Suprapubic skin (tissue), 4 donors: Measurements from ENCODE around the gene DSCAM. TPM values are rescaled to one million over a fixed set of nuclear protein-coding genes. Genes with fewer than 3 reads are reported as not detected.

Source experiments
- DNase-seq, 2 donors: peaks; one replicate each; pipeline ENCODE4 v3.0.0-alpha.2; 2019; ENCODE audit warnings: low spot score in 2 of 2
- H3K27ac ChIP-seq: fragments of 200-600 bp; sonication (generic); one replicate; pipeline ENCODE4 v1.5.1; 2019
- H3K27me3 ChIP-seq: fragments of 200-600 bp; sonication (generic); one replicate; pipeline ENCODE4 v1.5.1; 2019
- H3K36me3 ChIP-seq: fragments of 200-600 bp; sonication (generic); one replicate; pipeline ENCODE4 v1.5.1; 2019
- H3K4me1 ChIP-seq: fragments of 200-600 bp; sonication (generic); one replicate; pipeline ENCODE4 v1.5.1; 2019
- H3K4me3 ChIP-seq: fragments of 200-600 bp; sonication (generic); one replicate; pipeline ENCODE4 v1.5.1; 2019; ENCODE audit warnings: mild to moderate bottlenecking
- H3K9me3 ChIP-seq: fragments of 200-600 bp; sonication (generic); one replicate; pipeline ENCODE4 v1.5.1; 2019
- EP300 ChIP-seq: sonication (generic); formaldehyde crosslinking; IDR thresholded peaks from one replicate; pipeline ENCODE4 v1.6.1; 2017; ENCODE audit warnings: antibody characterized with exemption
- POLR2A ChIP-seq, 2 donors: fragments of 450-650 bp; IDR thresholded peaks; one replicate each; pipeline ENCODE4 v1.6.1; 2017; ENCODE audit warnings: antibody characterized with exemption in 2 of 2, mild to moderate bottlenecking in 2 of 2, moderate library complexity in 2 of 2
- POLR2AphosphoS5 ChIP-seq, 3 donors: sonication (generic); formaldehyde crosslinking; IDR thresholded peaks; one replicate each; pipeline ENCODE4 v1.6.1; 2017; ENCODE audit warnings: antibody characterized with exemption in 3 of 3
- WGBS: methylation state at CpG from one replicate; pipeline ENCODE4 v1.1.5; 2018; 5-methylcytosine and 5-hydroxymethylcytosine counted together
- total RNA-seq, 4 donors: library from RNA; depleted of rRNA; stranded (reverse); fragments of >200 nt; gene quantifications; one replicate each; pipeline ENCODE4 v1.1.0, GENCODE V29; 2016
- TF ChIP-seq, protein P1 (sequence below), 2 donors: fragments of 200-600 bp in 1 of 2; fragments of 450-650 bp in 1 of 2; sonication (generic) in 1 of 2; IDR thresholded peaks; one replicate each; pipeline ENCODE4 v1.5.1; 2016 to 2019; ENCODE audit warnings: antibody characterized with exemption in 2 of 2, mild to moderate bottlenecking in 1 of 2, moderate library complexity in 1 of 2

Gene DSCAM
- total RNA-seq, 4 donors from 2014 or later = 0.08 TPM; not detected in 3

DNA sequence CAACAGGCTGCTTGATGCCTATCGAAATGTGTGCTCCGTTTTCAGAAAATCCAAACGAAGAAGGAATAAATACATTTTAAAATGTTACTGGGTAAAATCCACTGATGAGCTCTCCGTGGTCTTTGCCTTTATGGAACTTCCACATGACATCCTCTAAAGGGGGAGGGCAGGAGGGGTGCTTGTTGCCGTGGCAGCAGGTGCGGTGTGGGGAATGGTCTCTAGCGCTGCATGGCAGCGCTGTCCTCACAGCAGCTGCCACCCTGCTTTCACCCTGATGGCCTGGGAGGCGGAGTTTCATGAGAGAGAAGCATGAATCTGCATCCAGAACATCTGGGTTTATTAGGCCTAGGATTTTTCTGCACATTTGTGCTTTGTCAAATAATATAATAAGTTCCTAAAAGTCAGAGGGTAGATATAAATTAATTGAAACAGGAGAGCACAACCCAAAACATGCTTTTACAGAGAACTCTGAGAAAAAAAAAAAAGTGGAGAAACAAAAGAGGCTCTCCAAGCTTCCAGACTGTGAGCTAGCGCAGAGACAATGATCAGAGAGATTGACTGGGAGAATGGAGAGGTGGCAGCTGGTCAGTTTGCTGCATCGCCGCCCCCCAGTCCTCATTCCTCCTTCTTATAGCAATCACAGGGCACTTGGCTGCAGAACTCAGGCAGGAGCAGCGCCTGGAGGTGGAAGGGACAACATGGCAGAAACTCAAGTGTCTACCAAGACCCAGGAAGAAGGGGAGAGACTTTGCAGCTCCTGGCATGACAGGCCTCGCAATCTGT lies 228.6 kb downstream of the DSCAM start:
- 88% methylated on average over 14 of the region's 14 CpGs for WGBS
- Histone ChIP-seq H3K27me3 (no peaks in the 10 kb centered on the region), H3K4me3 (no peak overlapping the region), H3K36me3 (no peaks in the 10 kb centered on the region), H3K27ac (no peak overlapping the region), H3K9me3 (no peaks in the 10 kb centered on the region), H3K4me1 (no peaks in the 10 kb centered on the region)
- no peak for TF ChIP-seq POLR2A (IDR thresholded peaks at IDR 0.05)
- no peak for DNase-seq

DNA sequence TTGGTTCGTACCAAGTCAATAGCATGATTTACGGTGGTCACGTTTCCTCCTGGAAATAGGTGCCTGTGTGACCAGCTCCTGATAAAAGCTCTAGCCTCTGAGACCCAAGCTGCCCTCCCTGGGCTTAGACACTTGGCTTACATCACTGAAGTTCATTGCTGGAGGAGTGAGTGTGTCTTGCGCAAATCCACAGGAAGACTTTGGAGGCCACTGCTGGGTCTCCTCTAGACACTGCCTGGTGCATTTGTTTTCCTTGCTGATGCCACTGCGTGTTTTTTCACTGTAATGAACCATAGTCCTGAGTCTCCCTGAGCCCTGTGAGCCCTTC lies 230.6 kb downstream of the DSCAM start:
- Histone ChIP-seq H3K36me3 (no peaks in the 10 kb centered on the region), H3K4me3 (no peak overlapping the region), H3K27ac (no peak overlapping the region), H3K27me3 (no peaks in the 10 kb centered on the region), H3K4me1 (no peaks in the 10 kb centered on the region), H3K9me3 (no peaks in the 10 kb centered on the region)
- DNase-seq = no peak
- 77% methylated on average over 5 of the region's 5 CpGs for WGBS
- no peak for TF ChIP-seq EP300
- TF ChIP-seq, protein P1, sequence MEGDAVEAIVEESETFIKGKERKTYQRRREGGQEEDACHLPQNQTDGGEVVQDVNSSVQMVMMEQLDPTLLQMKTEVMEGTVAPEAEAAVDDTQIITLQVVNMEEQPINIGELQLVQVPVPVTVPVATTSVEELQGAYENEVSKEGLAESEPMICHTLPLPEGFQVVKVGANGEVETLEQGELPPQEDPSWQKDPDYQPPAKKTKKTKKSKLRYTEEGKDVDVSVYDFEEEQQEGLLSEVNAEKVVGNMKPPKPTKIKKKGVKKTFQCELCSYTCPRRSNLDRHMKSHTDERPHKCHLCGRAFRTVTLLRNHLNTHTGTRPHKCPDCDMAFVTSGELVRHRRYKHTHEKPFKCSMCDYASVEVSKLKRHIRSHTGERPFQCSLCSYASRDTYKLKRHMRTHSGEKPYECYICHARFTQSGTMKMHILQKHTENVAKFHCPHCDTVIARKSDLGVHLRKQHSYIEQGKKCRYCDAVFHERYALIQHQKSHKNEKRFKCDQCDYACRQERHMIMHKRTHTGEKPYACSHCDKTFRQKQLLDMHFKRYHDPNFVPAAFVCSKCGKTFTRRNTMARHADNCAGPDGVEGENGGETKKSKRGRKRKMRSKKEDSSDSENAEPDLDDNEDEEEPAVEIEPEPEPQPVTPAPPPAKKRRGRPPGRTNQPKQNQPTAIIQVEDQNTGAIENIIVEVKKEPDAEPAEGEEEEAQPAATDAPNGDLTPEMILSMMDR (IDR thresholded peaks at IDR 0.05) = no peak
- no peak for TF ChIP-seq POLR2AphosphoS5 (IDR thresholded peaks at IDR 0.05)
- TF ChIP-seq POLR2A (IDR thresholded peaks at IDR 0.05) = no peak

DNA sequence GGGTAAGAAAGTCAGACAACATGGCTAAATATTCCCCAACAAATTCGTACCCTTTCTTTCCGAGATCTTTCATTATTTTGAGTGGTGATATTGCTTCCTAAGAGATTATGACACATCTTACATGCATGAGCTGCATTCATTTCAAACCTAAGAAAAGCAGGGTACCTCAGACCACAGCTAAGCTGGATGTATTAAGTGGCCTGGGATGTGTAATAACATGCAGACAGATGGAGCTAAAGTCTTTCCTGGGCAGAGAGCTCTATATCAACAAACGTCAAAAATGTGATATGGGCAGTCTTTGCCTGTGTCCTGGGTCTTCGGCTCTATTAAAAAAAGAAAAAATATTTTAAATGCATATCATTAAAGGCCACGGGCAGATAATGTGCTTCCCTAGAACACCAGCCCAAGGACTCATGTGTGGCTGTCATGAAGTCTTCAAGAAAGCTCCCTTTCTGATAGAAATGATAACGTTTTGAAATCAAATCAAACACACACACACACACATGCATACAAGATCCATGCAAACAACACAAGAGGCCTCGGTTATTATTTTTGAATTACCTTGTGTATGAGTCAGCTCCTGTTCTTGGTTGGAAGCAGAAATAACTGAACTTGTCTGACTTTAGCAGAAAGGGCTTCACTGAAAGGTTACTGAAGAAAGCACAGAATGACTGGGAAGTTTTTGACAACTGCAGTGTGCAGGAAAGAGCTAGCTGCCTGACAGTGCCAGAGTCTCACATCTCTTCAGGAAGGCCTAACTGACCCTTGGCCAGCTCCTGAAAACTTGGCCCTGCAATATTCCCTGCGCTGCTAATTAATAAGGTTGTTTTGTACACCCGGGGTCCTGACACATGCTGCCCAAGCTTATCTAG lies 231.2 kb downstream of the DSCAM start:
- H3K27ac ChIP-seq = no peak overlapping the region

DNA sequence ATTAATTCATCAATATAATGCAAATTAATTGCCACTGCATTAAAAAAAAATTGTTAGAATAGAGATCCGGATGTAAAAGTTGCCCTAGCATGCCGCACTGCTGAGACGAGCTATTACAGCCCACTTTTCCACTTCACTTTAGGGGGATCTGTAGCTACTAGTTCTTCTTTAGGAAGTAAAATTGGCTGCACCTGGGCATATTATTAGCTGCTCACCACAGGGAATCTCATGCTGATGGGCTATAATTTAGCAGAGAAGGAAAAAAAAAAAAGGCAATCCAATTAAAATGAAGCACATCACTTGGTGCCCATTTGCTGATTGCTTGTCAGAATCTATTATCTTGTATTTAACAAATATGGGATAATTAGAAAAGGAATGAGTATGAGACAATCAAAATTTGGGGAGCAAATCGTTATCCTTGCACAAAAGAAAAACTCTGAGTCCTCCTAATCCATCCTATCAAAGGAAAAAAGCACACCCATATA lies 233.4 kb downstream of the DSCAM start:
- no peak overlapping the region for H3K27ac ChIP-seq
- no peak for DNase-seq
- TF ChIP-seq, protein P1 (IDR thresholded peaks at IDR 0.05) = no peak
- H3K36me3 ChIP-seq = no peaks in the 10 kb centered on the region
- no peak overlapping the region for H3K4me3 ChIP-seq
- WGBS = 86% methylated on average over 4 of the region's 4 CpGs
- H3K27me3 ChIP-seq = no peaks in the 10 kb centered on the region
- H3K9me3 ChIP-seq = no peaks in the 10 kb centered on the region
- H3K4me1 ChIP-seq = no peaks in the 10 kb centered on the region

More for the DNA sequence above, 231.2 kb downstream of the DSCAM start:
- H3K9me3 ChIP-seq = no peaks in the 10 kb centered on the region
- TF ChIP-seq EP300 (no peak), POLR2A (IDR thresholded peaks at IDR 0.05) (no peak)
- TF ChIP-seq, protein P1 (IDR thresholded peaks at IDR 0.05) = no peak
- 52% methylated on average over 9 of the region's 9 CpGs for WGBS
- H3K4me3 ChIP-seq = no peak overlapping the region
- H3K36me3 ChIP-seq = no peaks in the 10 kb centered on the region
- H3K4me1 ChIP-seq = no peaks in the 10 kb centered on the region
- H3K27me3 ChIP-seq = no peaks in the 10 kb centered on the region
- DNase-seq = no peak

DNA sequence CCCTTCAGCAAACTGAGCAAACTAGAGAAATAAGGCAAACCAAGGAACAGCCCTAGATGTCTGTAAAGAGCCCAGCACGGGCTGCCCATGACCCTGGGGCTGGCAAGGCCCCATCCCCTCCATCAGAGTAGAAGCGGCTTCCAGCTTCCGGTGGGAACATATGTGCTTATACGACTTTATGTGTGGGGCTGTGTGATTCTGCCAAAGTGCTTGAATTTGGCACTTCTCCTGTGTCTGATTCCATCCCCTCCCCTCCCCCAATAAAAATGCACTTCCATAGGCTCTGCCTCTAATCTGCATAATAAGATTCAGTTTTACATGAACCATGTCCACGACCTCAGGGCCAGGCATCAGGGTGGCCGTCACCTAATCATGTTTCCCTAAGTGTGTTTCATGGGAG lies 236.6 kb downstream of the DSCAM start:
- 68% methylated on average over 6 of the region's 6 CpGs for WGBS
- TF ChIP-seq, protein P1 (IDR thresholded peaks at IDR 0.05) = no peak
- TF ChIP-seq POLR2A (IDR thresholded peaks at IDR 0.05) (no peak), POLR2AphosphoS5 (IDR thresholded peaks at IDR 0.05) (no peak), EP300 (no peak)

More for the DNA sequence above, 236.6 kb downstream of the DSCAM start:
- DNase-seq = no peak
- Histone ChIP-seq H3K36me3 (no peaks in the 10 kb centered on the region), H3K4me1 (no peaks in the 10 kb centered on the region), H3K9me3 (peaks cover 4% of the 10 kb centered on the region), H3K27ac (no peak overlapping the region), H3K27me3 (no peaks in the 10 kb centered on the region), H3K4me3 (no peak overlapping the region)
